H1 (cell line): ENCODE data around the gene HLA-DOB.

Source experiments
- JUN ChIP-seq: IDR thresholded peaks from 2 replicates; pipeline ENCODE4 v1.6.1; 2011; ENCODE audit warnings: low read depth, mild to moderate bottlenecking, improper control_type of control experiment, low read length
- KDM5A ChIP-seq: fragments of 200-600 bp; IDR thresholded peaks from 2 replicates; pipeline ENCODE4 v1.7.1; 2012; ENCODE audit warnings: mild to moderate bottlenecking, low read length, inconsistent platforms, mixed read lengths
- SP1 ChIP-seq: IDR thresholded peaks from 2 replicates; pipeline ENCODE4 v1.6.1; 2011; ENCODE audit warnings: low read depth, low read length

GRCh38 chr6:32838114-32838958, 21.5 kb upstream of the HLA-DOB start, which contains the start of gene TAP2:
- no peak for TF ChIP-seq SP1
- no peak for TF ChIP-seq JUN
- no peak for TF ChIP-seq KDM5A
